ENCODE results near the gene CFAP99. TPM values are rescaled to one million over a fixed set of nuclear protein-coding genes. Genes with fewer than 3 reads are reported as not detected.

CFAP99 gene
- total and polyA plus RNA-seq, 2 of the 8 experiments (the other 6 are each of a cell fraction or from before 2014, with no cell fraction given), result not detected

DNA sequence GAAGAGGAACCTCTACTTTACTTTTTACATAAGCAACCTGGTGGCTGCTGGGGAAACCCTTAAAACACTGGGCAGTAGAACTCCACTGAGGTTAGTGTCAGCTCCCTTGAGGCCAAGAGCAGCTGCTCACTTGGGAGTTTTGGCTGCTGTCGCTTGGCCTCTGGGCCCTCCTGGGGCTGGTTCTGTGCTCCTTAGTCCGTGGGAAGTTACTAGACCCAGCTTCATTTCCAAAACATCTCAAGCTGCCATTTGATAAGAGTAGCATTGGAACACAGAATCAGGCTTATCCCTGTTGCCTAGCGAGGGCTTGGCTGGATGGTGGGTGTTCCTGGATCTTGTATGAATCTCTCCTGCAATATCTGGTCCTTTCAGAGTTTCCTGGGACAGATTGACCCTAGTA is 76.2 kb downstream of the CFAP99 start (continued):
- TF ChIP-seq, protein P1, sequence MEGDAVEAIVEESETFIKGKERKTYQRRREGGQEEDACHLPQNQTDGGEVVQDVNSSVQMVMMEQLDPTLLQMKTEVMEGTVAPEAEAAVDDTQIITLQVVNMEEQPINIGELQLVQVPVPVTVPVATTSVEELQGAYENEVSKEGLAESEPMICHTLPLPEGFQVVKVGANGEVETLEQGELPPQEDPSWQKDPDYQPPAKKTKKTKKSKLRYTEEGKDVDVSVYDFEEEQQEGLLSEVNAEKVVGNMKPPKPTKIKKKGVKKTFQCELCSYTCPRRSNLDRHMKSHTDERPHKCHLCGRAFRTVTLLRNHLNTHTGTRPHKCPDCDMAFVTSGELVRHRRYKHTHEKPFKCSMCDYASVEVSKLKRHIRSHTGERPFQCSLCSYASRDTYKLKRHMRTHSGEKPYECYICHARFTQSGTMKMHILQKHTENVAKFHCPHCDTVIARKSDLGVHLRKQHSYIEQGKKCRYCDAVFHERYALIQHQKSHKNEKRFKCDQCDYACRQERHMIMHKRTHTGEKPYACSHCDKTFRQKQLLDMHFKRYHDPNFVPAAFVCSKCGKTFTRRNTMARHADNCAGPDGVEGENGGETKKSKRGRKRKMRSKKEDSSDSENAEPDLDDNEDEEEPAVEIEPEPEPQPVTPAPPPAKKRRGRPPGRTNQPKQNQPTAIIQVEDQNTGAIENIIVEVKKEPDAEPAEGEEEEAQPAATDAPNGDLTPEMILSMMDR (IDR thresholded peaks at IDR 0.05; ENCODE audit: control extremely low read depth in 1 of 3, insufficient read depth in 1 of 3, low read depth in 1 of 3, low read length in 3 of 3), result no peak
- TF ChIP-seq CEBPB (IDR thresholded peaks at IDR 0.05; ENCODE audit: low read depth, low read length) (no peak), TCF12 (IDR thresholded peaks at IDR 0.05; ENCODE audit: low read depth, low read length) (no peak), SP4 (IDR thresholded peaks at IDR 0.05; ENCODE audit: low read length) (no peak), CREB1 (IDR thresholded peaks at IDR 0.05) (no peak)

Data from H1 (cell line).